WTC11 (cell line): ENCODE results near the gene A4GNT.

Experiments
- ETV6 ChIP-seq: sonication (generic); formaldehyde crosslinking; IDR thresholded peaks from 2 replicates; pipeline ENCODE4 v1.8.1; 2022; ENCODE audit warnings: mild to moderate bottlenecking, missing genetic modification reagents
- JUN ChIP-seq: sonication (generic); formaldehyde crosslinking; IDR thresholded peaks from 2 replicates; pipeline ENCODE4 v1.8.0; 2023; ENCODE audit warnings: mild to moderate bottlenecking, missing genetic modification reagents
- ZNF416 ChIP-seq: fragments of 250-450 bp; sonication (Bioruptor Pico); IDR thresholded peaks from 2 replicates; pipeline ENCODE4 v1.9.0; 2021; ENCODE audit warnings: mild to moderate bottlenecking, inconsistent platforms
- TF ChIP-seq, protein P1 (sequence below): fragments of 200-600 bp; IDR thresholded peaks from 2 replicates; pipeline ENCODE4 v1.8.0; 2022; ENCODE audit warnings: antibody characterized with exemption
- TF ChIP-seq, protein P2 (sequence below): sonication (generic); formaldehyde crosslinking; IDR thresholded peaks from 2 replicates; pipeline ENCODE4 v1.8.1; 2022; ENCODE audit warnings: low read depth, missing genetic modification reagents, borderline replicate concordance
- TF ChIP-seq, protein P3 (sequence below): sonication (generic); formaldehyde crosslinking; IDR thresholded peaks from 2 replicates; pipeline ENCODE4 v1.8.0; 2022; ENCODE audit warnings: mild to moderate bottlenecking, missing genetic modification reagents
- TF ChIP-seq, protein P4 (sequence below): sonication (generic); formaldehyde crosslinking; conservative IDR thresholded peaks from 2 replicates; pipeline ENCODE4 v1.8.1; 2023; ENCODE audit warnings: mild to moderate bottlenecking, low read depth, missing genetic modification reagents, moderate library complexity

DNA sequence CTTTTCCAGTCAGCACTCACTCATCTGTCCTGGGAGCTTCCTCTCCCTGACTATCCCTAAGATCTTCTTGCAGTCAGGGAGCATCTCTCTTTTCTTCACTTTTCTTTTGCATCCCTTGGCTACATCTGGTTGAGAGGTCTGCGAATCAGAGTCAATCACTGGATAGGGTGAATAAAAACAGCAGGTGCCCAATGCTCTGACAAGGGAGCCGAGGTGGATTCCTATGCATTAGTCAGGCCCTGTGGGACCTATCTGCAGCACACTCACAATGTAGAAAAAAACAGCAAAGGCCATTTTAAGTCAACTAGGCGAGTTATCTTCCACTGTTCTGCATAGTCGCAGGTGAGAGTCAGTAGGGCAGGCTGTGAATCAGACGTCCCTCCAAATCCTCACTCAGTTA, 52.3 kb downstream of the A4GNT start:
- TF ChIP-seq, protein P1, sequence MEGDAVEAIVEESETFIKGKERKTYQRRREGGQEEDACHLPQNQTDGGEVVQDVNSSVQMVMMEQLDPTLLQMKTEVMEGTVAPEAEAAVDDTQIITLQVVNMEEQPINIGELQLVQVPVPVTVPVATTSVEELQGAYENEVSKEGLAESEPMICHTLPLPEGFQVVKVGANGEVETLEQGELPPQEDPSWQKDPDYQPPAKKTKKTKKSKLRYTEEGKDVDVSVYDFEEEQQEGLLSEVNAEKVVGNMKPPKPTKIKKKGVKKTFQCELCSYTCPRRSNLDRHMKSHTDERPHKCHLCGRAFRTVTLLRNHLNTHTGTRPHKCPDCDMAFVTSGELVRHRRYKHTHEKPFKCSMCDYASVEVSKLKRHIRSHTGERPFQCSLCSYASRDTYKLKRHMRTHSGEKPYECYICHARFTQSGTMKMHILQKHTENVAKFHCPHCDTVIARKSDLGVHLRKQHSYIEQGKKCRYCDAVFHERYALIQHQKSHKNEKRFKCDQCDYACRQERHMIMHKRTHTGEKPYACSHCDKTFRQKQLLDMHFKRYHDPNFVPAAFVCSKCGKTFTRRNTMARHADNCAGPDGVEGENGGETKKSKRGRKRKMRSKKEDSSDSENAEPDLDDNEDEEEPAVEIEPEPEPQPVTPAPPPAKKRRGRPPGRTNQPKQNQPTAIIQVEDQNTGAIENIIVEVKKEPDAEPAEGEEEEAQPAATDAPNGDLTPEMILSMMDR, result no peak
- no peak for TF ChIP-seq JUN (CRISPR knock-in tag)
- TF ChIP-seq, protein P2, sequence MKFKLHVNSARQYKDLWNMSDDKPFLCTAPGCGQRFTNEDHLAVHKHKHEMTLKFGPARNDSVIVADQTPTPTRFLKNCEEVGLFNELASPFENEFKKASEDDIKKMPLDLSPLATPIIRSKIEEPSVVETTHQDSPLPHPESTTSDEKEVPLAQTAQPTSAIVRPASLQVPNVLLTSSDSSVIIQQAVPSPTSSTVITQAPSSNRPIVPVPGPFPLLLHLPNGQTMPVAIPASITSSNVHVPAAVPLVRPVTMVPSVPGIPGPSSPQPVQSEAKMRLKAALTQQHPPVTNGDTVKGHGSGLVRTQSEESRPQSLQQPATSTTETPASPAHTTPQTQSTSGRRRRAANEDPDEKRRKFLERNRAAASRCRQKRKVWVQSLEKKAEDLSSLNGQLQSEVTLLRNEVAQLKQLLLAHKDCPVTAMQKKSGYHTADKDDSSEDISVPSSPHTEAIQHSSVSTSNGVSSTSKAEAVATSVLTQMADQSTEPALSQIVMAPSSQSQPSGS (CRISPR knock-in tag), result no peak
- TF ChIP-seq, protein P3, sequence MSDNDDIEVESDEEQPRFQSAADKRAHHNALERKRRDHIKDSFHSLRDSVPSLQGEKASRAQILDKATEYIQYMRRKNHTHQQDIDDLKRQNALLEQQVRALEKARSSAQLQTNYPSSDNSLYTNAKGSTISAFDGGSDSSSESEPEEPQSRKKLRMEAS (CRISPR knock-in tag), result no peak
- no peak for TF ChIP-seq ZNF416 (CRISPR knock-in tag)
- TF ChIP-seq, protein P4, sequence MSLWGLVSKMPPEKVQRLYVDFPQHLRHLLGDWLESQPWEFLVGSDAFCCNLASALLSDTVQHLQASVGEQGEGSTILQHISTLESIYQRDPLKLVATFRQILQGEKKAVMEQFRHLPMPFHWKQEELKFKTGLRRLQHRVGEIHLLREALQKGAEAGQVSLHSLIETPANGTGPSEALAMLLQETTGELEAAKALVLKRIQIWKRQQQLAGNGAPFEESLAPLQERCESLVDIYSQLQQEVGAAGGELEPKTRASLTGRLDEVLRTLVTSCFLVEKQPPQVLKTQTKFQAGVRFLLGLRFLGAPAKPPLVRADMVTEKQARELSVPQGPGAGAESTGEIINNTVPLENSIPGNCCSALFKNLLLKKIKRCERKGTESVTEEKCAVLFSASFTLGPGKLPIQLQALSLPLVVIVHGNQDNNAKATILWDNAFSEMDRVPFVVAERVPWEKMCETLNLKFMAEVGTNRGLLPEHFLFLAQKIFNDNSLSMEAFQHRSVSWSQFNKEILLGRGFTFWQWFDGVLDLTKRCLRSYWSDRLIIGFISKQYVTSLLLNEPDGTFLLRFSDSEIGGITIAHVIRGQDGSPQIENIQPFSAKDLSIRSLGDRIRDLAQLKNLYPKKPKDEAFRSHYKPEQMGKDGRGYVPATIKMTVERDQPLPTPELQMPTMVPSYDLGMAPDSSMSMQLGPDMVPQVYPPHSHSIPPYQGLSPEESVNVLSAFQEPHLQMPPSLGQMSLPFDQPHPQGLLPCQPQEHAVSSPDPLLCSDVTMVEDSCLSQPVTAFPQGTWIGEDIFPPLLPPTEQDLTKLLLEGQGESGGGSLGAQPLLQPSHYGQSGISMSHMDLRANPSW (CRISPR knock-in tag), result no peak
- TF ChIP-seq ETV6 (CRISPR knock-in tag), result no peak
